Right atrium auricular region (tissue), 2 donors: ENCODE measurements around the gene AFF1. TPM values are rescaled to one million over a fixed set of nuclear protein-coding genes. Genes with fewer than 3 reads are reported as not detected.

ENCODE experiments used
- DNase-seq: peaks from one replicate; pipeline ENCODE4 v3.0.0-alpha.2; 2019; ENCODE audit warnings: low spot score
- H3K27ac ChIP-seq, 2 donors: fragments of 200-600 bp; sonication (generic); 1 replicate in 1 of 2; 2 replicates in 1 of 2; pipeline ENCODE4 v1.5.1; 2016 to 2019
- H3K27me3 ChIP-seq, 2 donors: fragments of 200-600 bp; sonication (generic); one replicate each; pipeline versions ENCODE4 v1.5.1 to v1.6.0; 2017 to 2019
- H3K36me3 ChIP-seq: fragments of 200-600 bp; sonication (generic); one replicate; pipeline ENCODE4 v1.5.1; 2016
- H3K4me1 ChIP-seq, 2 donors: fragments of 200-600 bp; sonication (generic); one replicate each; pipeline versions ENCODE4 v1.5.1 to v1.6.0; 2017 to 2019
- H3K4me3 ChIP-seq, 2 donors: fragments of 200-600 bp; sonication (generic); 1 replicate in 1 of 2; 2 replicates in 1 of 2; pipeline ENCODE4 v1.5.1; 2017 to 2019; ENCODE audit warnings: mild to moderate bottlenecking in 1 of 2, moderate library complexity in 1 of 2
- H3K9me3 ChIP-seq, 2 donors: fragments of 200-600 bp; sonication (generic); one replicate each; pipeline ENCODE4 v1.5.1; 2019
- CTCF ChIP-seq, 2 donors: fragments of 200-600 bp; sonication (generic); IDR thresholded peaks; one replicate each; pipeline ENCODE4 v1.5.1; 2019; ENCODE audit warnings: antibody characterized with exemption in 2 of 2
- total RNA-seq, 2 donors: library from RNA; depleted of rRNA; stranded (reverse); fragments of >200 nt; gene quantifications; one replicate each; pipeline ENCODE4 v1.1.0, GENCODE V29; 2016

Gene AFF1
- total RNA-seq, 2 donors from 2014 or later = 59.2 to 73.5 TPM

GRCh38 chr4:87006676-87007527 is 72.1 kb downstream of the AFF1 start:
- TF ChIP-seq CTCF (IDR thresholded peaks at IDR 0.05) = peak; percentile 12 to 25
- Histone ChIP-seq H3K4me3 (peak overlapping the region; percentile 74 to 84), H3K27me3 (no peaks in the 10 kb centered on the region), H3K36me3 (no peaks in the 10 kb centered on the region), H3K9me3 (no peaks in the 10 kb centered on the region), H3K4me1 (peaks cover 0 to 51% of the 10 kb centered on the region in 2 donors), H3K27ac (peak overlapping the region; percentile 97 to 99)
- DNase-seq = peak; percentile 95

GRCh38 chr4:87007528-87008446 is 73.0 kb downstream of the AFF1 start:
- Histone ChIP-seq H3K9me3 (no peaks in the 10 kb centered on the region), H3K27ac (peak overlapping the region; percentile 97 to 99), H3K4me1 (peaks cover 0 to 57% of the 10 kb centered on the region in 2 donors), H3K36me3 (no peaks in the 10 kb centered on the region), H3K27me3 (no peaks in the 10 kb centered on the region), H3K4me3 (peak overlapping the region; percentile 74 to 84)
- DNase-seq = peak; percentile 79
- TF ChIP-seq CTCF (IDR thresholded peaks at IDR 0.05) = no peak

GRCh38 chr4:87009095-87009648 is 74.4 kb downstream of the AFF1 start:
- H3K4me3 ChIP-seq = peak overlapping the region; percentile 74 to 84
- no peaks in the 10 kb centered on the region for H3K9me3 ChIP-seq
- no peaks in the 10 kb centered on the region for H3K27me3 ChIP-seq
- peaks cover 0 to 70% of the 10 kb centered on the region in 2 donors for H3K4me1 ChIP-seq
- TF ChIP-seq CTCF (IDR thresholded peaks at IDR 0.05) = no peak
- H3K36me3 ChIP-seq = no peaks in the 10 kb centered on the region
- no peak for DNase-seq
- H3K27ac ChIP-seq = peak overlapping the region; percentile 97 to 99

- H3K9me3 ChIP-seq = no peaks in the 10 kb centered on the region
- peak overlapping the region; percentile 97 to 99 for H3K27ac ChIP-seq
- no peak overlapping the region for H3K4me3 ChIP-seq
- TF ChIP-seq CTCF (IDR thresholded peaks at IDR 0.05) = no peak
- H3K36me3 ChIP-seq = no peaks in the 10 kb centered on the region
- peaks cover 0 to 77% of the 10 kb centered on the region in 2 donors for H3K4me1 ChIP-seq
- no peak for DNase-seq
- H3K27me3 ChIP-seq = no peaks in the 10 kb centered on the region
These were observed 75.4 kb downstream of the AFF1 start for GRCh38 chr4:87010192-87010591.

- TF ChIP-seq CTCF (IDR thresholded peaks at IDR 0.05) = no peak
- no peaks in the 10 kb centered on the region for H3K36me3 ChIP-seq
- no peak overlapping the region for H3K4me3 ChIP-seq
- peaks cover 0 to 79% of the 10 kb centered on the region in 2 donors for H3K4me1 ChIP-seq
- H3K27ac ChIP-seq = peak overlapping the region; percentile 80 to 97
- DNase-seq = no peak
- H3K9me3 ChIP-seq = no peaks in the 10 kb centered on the region
- H3K27me3 ChIP-seq = no peaks in the 10 kb centered on the region
These were observed 76.7 kb downstream of the AFF1 start for GRCh38 chr4:87011340-87012034.
